DMS53 (cell line): ENCODE measurements around the gene RPS6KA3.

Experiments
- DNase-seq: peaks from one replicate; lab custom pipeline; 2025; lab: John Stamatoyannopoulos, UW

Gene RPS6KA3

DNA sequence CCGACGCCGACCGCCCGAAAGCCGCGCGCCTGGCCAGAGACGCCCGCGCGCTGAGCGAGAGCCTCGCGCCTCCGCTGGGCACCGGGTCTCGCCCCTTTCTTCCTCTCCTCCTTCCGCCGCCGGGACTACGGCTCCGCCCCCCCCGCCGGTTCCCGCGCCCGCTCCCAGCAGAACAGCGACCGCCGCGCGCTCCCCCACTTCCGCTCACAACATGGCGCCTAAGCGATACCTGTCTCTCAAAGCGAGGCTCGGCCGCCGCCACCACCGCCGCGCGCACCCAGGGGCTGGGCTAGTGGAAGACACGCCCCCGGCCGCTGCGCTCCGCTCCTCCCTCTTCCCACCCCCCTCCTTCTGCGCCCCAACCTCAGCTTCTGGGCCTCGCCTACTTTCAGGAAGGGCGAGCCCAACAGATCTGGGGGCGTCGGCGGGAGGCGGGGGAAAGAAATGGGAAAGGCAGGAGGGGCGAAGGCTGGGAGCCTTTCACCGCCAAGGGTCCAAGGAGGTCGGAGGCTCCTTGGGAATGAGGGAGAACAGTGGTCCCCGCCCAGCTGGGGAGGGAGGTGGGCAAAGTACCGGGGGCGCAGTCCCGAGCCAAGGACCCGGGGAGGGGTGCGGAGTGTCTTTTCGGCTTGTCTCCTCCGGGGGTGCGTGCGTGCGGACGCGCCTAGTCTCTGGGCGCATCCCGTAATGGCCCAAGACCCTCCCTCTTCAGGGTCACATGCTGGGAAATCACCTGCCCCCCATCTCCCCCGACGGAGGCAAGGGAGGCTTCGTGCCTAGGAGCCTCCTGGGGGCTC, at the start of gene RPS6KA3:
RPS6KA3 (minus strand) TSS at position 100 of the 797 bp plus-strand sequence. CDS start 277 bp downstream, outside the sequence.
- peak; percentile 95 for DNase-seq

DNA sequence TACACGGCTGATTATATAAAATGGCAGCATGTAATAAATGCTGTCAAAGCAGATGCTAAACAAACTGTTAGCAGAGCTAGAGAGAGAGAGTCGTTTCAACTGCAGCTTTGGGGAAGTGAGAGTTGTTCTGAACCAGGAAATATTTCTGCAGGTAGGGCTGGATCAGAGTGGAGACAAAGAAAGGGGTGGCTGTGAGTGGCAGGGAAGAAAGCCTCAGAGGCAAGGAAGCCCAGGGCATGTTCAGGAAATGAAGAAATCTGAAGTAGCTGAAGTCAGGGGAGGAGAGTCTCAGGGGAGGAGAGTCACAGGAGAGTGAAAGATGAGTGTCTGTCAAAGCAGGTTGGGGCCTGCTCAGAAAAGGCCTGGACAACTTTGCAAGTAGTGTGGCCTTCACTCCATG, 48.4 kb upstream of the RPS6KA3 start:
- DNase-seq, result peak; percentile 36

DNA sequence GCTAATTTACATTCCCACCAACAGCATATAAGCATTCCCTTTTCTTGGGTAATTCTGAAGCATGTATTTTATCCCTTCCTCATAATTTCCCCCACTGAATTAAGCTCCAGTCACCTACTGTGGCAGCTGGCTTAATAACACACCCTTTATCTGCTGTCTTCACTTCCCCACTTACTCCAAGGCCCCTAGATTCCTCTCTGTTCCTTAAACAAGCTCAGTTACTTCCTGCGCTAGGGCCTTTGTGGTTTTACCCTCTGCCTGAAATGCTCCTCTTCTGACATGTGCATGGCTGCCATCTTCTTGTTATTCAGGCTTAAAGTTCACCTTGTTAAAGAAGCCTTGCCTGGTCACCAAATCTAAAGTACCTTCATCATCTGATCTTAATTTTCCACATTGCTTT, 47.2 kb upstream of the RPS6KA3 start:
- no peak for DNase-seq

DNA sequence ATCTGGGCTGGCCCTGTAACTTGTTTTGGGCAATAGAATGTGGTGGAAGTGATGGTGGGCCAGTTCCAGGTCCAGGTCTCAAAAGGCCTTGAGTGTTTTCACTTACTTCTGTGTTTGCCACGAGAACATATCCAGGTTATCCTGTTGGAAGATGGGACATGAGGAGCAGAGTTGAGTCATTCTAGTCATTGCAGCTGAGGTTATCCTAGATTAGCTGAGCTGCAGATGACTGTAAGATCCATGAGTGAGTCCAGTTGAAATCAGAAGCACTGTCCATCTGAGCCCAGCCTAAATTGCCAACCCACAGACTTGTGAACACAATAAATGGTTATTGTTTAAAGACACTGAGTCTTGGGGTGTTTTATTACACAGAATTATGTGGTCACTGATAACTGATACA, 45.3 kb upstream of the RPS6KA3 start:
- no peak for DNase-seq

DNA sequence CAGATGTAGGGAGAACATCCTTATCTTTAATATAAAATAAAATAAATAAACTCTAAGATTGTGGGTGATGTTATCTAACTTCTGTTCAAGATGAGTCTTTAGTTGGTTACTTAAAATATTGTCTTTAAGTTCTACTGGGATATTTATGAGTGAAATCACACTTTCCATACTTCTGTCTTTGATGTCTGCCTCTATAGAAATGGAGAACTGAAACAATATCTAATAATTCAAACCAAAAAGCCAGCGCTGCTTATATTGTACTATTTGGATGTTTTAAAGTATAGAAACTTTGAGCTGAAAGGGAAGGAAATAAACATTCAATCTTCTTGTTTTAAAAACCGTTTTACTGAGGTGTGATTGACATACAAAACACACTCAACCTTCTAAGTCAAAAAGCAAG, 44.8 kb upstream of the RPS6KA3 start:
- no peak for DNase-seq

DNA sequence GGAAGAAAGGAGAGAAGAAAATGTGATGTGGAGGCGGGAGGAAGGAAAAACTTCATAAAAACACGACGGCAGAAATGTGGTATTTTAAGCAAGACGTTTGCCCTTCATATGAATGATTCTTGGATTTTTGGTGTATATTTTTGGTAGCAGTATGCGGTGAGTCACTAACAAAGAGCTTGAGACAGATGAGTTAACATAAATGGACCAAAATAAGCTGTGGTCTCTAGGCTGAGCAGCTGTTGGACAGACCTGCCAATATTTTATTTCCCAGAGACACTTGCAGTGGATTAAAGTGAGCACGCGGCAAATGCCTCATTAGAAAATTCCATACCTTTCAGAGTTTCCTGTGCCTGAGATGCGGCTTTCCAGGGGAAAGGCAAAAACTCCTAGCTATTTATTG, 43.1 kb upstream of the RPS6KA3 start:
- no peak for DNase-seq

DNA sequence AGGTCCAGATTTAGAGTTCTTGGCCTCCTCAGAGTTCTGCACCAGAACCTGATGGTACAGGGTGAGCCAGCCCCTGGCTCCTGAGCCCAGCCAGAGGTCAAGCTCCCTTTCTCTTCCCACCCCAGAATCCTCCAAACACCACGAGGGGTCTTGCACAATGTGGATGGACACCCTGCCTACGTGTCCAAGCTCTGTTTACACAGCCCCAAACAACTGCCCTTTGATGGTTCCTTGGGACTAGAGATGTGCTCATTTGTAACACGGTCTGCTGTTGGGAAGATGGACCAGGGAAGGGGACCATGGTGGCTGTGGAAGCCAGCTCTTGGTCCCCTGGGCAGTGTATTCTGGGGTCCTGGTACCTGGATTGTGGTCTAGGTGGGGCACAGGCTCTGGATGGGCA, 40.0 kb upstream of the RPS6KA3 start:
- no peak for DNase-seq

DNA sequence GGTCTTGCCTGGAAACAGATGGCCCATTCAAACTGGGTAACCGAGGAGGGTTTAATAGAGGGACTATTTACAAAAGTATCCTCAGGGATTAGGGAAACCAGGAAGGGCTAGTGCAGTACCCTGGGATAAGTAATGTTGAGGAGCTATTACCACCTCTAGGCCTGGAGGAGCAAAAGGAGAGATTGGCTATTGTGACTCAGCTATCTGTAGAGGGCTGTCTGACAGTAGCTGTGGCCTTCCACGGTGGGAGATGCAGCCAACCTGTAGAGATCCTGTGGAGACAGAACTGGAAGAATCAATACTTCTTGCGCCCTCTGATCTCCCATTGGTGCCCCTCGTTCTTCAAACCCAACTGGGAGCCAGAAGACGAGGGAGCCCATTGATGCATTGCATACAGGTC, 34.1 kb upstream of the RPS6KA3 start:
- no peak for DNase-seq

DNA sequence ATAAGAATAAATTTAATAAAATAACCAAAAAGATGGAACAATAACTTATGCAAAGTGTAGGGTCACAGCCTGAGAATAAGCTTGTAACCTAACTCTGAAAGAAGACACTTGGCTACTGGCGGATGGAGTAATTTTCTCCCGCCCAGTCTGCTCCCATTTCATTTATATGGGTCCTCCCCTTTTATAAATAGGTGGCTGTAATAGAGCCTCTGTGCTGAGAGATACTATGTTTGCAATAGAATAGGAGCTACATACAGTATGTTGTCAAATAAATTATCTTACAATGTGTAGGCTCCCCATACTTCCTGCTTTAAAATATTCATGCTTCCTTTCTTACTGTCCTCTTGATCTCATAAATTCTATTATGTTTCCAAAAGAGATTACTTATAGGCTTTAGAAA, 28.2 kb upstream of the RPS6KA3 start:
- DNase-seq, result no peak

DNA sequence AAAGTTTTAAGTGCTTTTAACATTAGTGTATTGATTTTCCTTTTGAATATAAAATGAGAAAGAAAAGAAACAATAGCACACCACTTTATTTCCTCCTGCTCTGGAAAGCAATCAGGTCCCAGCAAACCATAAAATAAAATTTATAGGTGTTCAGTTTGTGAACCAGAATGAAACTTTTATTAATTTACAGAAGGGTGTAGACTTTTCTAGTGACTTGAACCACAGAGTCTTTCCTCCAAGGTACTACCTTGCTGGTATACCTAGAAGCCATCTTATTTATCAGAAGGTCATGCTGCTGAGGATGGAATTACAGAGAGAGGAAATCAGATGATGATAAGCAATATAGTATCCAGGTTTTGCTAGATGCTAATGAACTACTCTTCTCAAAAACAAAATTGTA, 27.6 kb upstream of the RPS6KA3 start:
- no peak for DNase-seq

DNA sequence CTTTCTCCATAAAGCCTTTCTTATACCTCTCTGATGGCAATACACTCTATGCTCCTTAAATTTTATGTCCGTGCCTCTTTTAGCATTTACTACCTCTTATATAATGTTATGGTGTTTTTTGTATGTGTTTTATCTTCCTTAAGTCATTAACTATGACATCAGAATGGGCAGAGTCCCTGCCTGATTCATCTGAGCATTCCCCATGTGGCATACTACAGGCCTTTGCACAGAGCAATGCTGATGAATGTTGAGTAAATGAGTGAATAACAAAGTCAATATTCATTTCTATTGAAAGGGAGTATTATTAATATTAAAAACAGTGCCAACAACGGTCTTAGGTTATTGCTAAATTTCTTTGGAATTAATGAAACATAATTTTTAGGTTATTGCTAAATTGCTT, 18.8 kb upstream of the RPS6KA3 start:
- no peak for DNase-seq

DNA sequence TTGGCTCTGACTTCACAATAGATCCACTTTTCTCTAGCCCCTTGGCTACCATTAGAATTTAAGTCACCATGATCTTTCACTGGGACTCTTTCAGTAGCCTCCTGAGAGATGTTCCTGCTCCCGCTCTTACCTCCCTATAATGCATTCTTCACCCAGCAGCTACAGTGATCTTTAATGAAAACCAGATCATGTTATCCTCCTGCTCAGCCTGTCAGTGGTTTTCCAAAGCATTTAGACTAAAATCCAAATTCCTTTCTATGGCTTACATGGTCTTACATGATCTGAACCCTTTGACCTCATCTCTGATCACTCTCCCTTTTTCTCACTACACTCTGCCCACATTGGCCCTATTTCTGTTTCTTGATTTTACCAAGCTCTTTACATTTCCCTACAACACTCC, 18.3 kb upstream of the RPS6KA3 start:
- DNase-seq, result no peak

DNA sequence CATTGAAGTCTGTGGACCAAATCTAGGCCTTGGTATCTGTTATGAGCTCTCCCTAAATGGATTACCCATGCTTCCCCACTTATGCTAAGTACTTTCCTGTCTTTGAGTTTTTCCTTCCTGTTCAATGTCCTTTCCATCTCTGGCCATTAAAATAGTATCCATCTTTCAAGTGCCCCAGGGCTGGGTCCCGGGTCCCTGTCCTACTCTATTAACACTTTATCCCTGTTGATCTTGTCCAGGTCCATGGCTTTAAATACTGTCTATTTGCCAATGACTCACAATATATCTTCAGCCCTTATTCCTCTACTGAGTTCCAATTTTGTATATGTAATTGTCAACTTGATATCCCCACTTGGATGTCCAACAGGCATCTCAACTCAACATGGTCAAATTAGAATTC, 17.7 kb upstream of the RPS6KA3 start:
- no peak for DNase-seq

DNA sequence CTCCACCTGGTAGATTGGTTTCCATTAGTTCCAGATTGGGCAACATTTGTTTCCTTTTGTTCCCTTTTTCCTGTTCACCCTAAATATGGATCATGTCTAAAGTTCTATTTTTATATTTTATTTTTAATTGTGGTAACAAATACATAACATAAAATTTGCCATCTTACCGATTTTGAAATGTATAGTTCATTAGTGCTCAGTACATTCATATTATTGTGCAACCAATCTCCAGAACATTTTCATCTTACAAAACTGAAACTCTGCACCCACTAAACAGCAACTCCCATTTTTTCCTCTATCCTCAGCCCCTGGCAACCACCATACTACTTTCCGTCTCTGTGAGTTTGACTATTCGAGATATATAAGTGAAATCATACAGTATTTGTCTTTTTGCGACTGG, 14.2 kb upstream of the RPS6KA3 start:
- DNase-seq, result no peak

DNA sequence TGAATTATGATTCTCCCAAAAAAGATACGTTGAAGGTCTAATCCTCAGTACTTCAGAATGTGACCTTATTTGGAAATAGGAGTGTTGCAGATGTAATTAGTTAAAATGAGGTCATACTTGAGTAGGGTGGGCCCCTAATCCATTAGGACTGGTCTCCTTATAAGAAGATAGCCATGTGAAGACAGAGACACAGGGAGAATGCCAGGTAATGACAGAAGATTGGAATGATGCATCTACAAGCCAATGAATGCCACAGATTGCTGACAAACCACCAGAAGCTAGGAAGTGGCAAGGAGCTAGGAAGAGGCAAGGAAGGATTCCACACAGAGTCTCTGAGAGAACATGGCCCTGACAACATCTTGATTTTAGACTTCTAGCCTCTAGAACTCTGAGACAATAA, 7.4 kb upstream of the RPS6KA3 start:
- no peak for DNase-seq

DNA sequence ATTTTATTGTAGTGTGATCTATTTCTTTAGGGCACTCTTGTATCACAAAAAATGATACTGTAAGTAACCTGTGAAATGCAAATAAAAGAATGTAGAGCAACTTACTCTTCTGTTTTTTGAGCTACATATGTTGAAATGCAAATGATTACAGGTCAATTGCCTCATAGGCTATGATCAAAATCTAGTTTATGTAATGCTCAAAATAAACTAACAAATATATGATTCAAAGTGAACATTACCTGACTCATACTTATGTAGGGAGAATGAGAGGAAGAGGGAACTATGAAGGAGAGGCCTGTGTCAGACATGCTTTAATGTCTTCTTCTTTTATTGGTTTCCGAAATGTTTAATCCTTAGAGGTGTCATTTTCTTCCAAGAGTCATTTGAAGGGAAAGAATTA, 5.0 kb upstream of the RPS6KA3 start:
- DNase-seq, result no peak

DNA sequence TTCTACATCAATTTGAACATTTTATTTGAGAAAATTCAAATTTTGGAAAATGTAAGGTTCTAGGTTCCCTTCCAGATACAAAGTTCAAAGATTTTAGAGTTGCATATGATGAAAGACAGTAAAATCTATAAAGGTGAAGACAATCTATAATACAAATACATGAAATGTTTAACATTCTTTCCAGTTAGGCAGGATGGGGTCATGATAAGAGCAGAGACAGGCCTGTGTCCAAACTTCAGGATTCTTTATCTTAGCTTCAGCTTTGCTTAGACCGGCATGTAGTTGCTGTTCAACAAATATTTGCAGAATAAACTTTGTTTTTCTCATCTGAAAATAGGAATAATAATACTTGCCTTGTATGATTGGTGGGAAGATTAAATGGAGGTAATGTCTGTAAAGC, 4.5 kb upstream of the RPS6KA3 start:
- DNase-seq, result no peak

DNA sequence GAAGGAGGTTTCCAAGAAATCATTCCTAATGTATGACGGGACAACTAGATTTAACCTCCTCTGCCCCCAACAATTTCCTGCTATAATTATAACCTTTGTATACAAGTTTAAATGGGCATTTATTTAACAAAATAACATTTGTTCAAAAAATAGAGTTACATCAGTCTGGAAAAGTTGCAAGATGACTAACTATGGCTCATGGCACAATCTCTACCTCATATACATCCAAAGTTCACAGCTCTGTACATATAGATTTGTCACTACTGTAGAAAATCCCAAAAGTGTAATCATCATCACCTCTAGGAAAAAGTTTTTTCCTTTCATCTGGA, 3.8 kb upstream of the RPS6KA3 start:
- no peak for DNase-seq

DNA sequence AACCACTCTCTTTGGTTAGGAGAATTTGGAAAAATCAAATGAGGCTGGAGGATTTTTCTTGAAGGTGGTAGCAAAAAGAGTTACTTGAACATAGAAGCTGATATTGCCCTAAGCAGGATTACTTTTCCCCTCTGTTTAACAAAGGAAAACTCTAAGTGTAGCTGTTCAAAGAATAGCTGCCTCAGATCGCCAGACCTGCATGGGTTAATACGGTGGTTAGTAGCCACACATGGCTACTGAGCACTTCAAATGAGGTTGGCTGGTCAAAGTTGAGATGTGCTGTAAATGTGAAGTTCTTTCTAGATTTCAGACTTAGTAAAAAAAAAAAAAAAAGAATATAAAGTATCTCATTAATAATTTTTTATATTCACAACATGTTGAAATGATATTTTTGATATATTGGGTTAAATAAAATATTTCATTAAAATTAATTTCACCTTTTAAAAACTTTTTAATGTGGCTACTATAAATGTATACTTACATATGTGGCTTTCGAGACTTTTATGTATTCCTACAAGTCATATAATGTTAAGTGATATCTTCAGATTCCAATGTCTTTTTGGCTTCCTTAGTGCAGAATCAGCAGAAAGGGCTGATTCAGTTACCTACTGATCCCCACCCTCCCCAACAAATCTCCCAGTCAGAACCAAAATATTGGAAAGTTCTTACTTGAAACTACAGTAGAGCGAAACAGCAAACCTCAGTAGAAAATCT, 3.3 kb upstream of the RPS6KA3 start:
- no peak for DNase-seq

DNA sequence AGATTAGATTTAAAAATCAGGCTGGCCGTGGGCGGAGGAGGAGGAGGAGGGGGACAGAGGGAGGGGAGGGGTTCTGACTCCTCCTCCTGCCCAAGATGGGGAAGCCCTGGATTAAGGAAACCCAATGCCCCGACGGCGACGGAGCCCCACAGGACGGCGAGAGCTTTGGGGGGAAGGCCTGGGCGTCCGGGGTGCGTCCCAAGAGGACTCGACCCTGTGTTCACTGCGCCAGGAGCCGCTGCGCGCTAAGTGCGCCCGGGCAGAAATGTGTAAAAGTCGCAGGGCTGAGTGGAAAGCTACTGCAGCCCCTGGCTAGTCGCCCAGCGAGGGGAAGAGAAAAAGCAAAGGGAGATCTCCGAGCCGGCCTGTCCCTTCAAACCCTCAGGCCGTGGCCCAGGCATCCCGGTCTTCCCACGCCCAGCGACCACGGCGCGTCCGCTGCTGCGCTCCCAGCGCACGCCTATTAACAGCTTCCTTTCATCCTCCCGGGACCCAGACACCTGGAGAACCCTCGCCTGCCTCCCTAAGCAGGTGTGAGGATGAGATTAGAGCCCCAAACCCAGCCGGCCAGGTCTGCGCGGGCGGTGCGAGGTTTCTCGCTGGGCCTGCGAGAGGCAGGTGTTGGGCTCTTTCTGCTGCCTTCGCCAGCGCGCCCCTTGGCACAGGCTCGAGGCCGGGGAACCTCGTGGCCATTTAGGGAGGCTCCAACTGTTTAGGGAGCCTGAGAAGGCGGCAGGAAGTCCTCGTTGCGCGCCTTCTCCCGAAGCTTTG, 1.4 kb upstream of the RPS6KA3 start:
- DNase-seq, result peak; percentile 85

DNA sequence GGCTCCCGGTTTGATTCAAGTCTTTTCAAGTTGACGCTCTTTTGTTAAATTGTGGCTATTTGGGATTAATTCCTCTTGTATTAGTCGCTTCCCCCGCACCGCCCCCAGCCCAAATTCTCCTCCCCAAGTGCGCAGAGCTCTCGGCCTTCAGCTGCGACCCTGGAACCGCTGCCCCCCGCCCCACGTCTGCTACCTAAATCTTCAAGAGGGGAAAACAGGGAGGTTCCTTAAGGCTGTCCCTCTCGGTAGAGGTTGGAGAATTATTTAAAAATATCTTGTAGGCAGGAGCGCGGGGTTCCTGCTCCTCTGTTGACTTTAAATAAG, 860 bp upstream of the RPS6KA3 start:
- DNase-seq, result no peak

DNA sequence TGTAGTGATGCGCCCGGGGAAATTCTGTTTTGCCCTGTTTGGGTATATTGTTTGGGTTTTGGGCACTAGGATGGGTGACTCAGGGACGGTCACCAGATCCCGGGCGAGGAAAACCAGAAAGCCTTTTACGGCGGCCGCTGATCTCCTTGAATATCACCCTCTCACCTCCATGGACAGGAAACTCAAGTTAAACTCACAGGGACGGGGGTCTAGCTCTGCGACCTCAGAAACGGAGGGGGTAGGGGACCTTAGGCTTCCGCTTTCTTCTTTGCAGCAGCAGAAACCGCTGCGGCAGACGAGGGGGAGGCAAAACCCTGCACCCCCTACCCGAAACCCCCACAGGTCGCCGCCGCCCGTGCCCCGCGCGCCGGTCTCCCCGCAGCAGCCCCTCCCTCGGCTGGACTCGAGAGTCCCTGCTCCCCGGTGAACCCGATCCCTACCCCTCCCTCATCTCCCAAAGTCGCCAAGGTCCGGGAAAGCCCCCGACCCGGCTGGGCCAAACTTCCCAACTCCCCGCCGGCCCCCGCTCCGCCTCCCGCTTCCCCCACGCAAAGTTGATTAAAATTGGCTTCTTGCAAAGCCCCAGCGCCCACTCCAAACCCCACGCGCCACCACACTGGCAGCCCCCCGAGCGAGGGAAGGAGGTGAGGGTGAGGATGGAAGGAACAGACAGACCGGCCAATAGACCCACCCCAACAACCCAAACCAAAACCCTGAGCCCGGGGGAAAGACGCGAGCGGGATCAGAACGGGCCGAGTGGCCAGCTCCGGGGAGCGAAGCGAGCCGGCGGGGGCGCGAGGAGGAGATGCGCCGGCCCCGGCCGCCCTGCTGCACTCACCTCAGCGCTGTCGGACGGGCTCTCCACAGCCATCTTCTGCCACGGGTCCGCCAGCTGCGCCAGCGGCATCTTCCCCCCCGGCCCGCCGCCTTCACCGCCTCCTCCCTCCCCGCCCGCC, 705 bp downstream of the RPS6KA3 start:
- DNase-seq, result peak; percentile 69
